AG09309 (cell line): ENCODE results near the gene BBOF1.
"Not testable (repeated sequence)": the region's sequence is repeated elsewhere in the genome, so short reads cannot be mapped to it uniquely, and the experiment has no call there.

Source experiments
- DNase-seq: peaks from one replicate; pipeline ENCODE4 v3.0.0-alpha.2; 2010; ENCODE audit warnings: low read depth
- H3K4me3 ChIP-seq: 2 replicates; pipeline ENCODE4 v1.5.1; 2011; ENCODE audit warnings: mild to moderate bottlenecking, low read depth, low read length, moderate library complexity; ENCODE audit not compliant: control insufficient read depth
- CTCF ChIP-seq: IDR thresholded peaks from 2 replicates; pipeline ENCODE4 v1.5.1; 2011; ENCODE audit warnings: mild to moderate bottlenecking, low read depth, low read length, inconsistent platforms; ENCODE audit not compliant: insufficient read depth, control insufficient read depth; ENCODE audit errors: missing control alignments

The BBOF1 gene

GRCh38 chr14:74018586-74019407, at the start of gene BBOF1, which contains the start of gene ENTPD5:
Gene BBOF1, plus strand, starts transcription at chr14:74019349. Its CDS starts 130 bp downstream, at chr14:74019479.
Gene ENTPD5, minus strand, starts transcription at chr14:74019288. Its CDS starts 31,186 bp downstream, at chr14:73988102.
- DNase-seq, result peak; percentile 27
- TF ChIP-seq CTCF, result no peak
- H3K4me3 ChIP-seq, result peak within 1 kb of the TSS; percentile 97

GRCh38 chr14:73973497-73973896, 45.7 kb upstream of the BBOF1 start:
- DNase-seq, result no peak
- no peak overlapping the region for H3K4me3 ChIP-seq
- no peak for TF ChIP-seq CTCF

GRCh38 chr14:73976125-73976524, 43.0 kb upstream of the BBOF1 start:
- no peak for TF ChIP-seq CTCF
- no peak for DNase-seq
- H3K4me3 ChIP-seq, result no peak overlapping the region

GRCh38 chr14:73977896-73978295, 41.3 kb upstream of the BBOF1 start:
- H3K4me3 ChIP-seq, result no peak overlapping the region

GRCh38 chr14:73988065-73988464, 31.1 kb upstream of the BBOF1 start:
- TF ChIP-seq CTCF, result no peak
- no peak for DNase-seq
- no peak overlapping the region for H3K4me3 ChIP-seq

More at GRCh38 chr14:73977896-73978295, 41.3 kb upstream of the BBOF1 start:
- TF ChIP-seq CTCF, result no peak
- DNase-seq, result no peak

GRCh38 chr14:73988656-73989055, 30.5 kb upstream of the BBOF1 start:
- DNase-seq, H3K4me3 ChIP-seq: not testable (repeated sequence)

- TF ChIP-seq CTCF, result no peak
- H3K4me3 ChIP-seq, result no peak overlapping the region
- no peak for DNase-seq
Measured at GRCh38 chr14:73991092-73991491, 28.1 kb upstream of the BBOF1 start.

- not testable (repeated sequence) for H3K4me3 ChIP-seq, DNase-seq
Measured at GRCh38 chr14:73994926-73995325, 24.2 kb upstream of the BBOF1 start.
